ENCODE measurements around the gene CLDN1. TPM values are rescaled to one million over a fixed set of nuclear protein-coding genes. Genes with fewer than 3 reads are reported as not detected.

CLDN1 gene
- total RNA-seq, 1 experiment from 2014 or later = 1.0 TPM

- no peak overlapping the region for H3K4me3 Mint-ChIP-seq
- Histone ChIP-seq H2BK120ac (ENCODE audit: low read depth, low read length, poor library complexity, severe bottlenecking) (no peak overlapping the region), H4K8ac (replicated peaks; ENCODE audit: insufficient read length, low read depth, low read length) (no peak overlapping the region), H2AFZ (ENCODE audit: low read length) (no peak overlapping the region), H3K23me2 (ENCODE audit: insufficient read length, low read depth, low read length, poor library complexity, severe bottlenecking) (no peaks in the 10 kb centered on the region), H3K9ac (ENCODE audit: extremely low read depth, insufficient read length, low read length) (no peak overlapping the region), H2BK15ac (ENCODE audit: low read depth, low read length) (no peak overlapping the region), H2AK5ac (ENCODE audit: insufficient read length, low read length) (no peak overlapping the region), H2BK12ac (ENCODE audit: insufficient read length, low read depth, low read length) (no peak overlapping the region), H3K27ac (ENCODE audit: insufficient read length, low read depth, low read length) (no peak overlapping the region), H3K56ac (ENCODE audit: insufficient read length, low read depth, low read length) (no peak overlapping the region), H4K5ac (ENCODE audit: insufficient read length, low read depth, low read length) (no peak overlapping the region), H3K79me1 (ENCODE audit: insufficient read depth, low read depth, low read length, poor library complexity, severe bottlenecking) (no peaks in the 10 kb centered on the region), H3K79me2 (ENCODE audit: insufficient read depth, low read length) (no peaks in the 10 kb centered on the region), H3K14ac (ENCODE audit: insufficient read depth, low read length) (no peak overlapping the region), H3K9me3 (ENCODE audit: control insufficient read depth, low read depth, low read length) (no peaks in the 10 kb centered on the region), H4K91ac (ENCODE audit: insufficient read length, low read depth, low read length) (no peak overlapping the region), H3K4me2 (ENCODE audit: insufficient read depth, insufficient read length, low read length) (no peak overlapping the region), H2BK5ac (ENCODE audit: insufficient read length, low read length) (no peak overlapping the region), H3T11ph (ENCODE audit: low read length) (no peak overlapping the region), H2BK20ac (ENCODE audit: low read depth, low read length, poor library complexity, severe bottlenecking) (no peak overlapping the region), H3K4me1 (ENCODE audit: insufficient read depth, low read length) (no peaks in the 10 kb centered on the region; the same call in 1 of the 2 replicates), H4K20me1 (ENCODE audit: control insufficient read depth, insufficient read depth, insufficient read length) (no peaks in the 10 kb centered on the region), H3K4ac (ENCODE audit: low read depth, low read length) (no peak overlapping the region), H3K18ac (ENCODE audit: insufficient read length, low read depth, low read length) (no peak overlapping the region), H3K27me3 (ENCODE audit: insufficient read depth, low read length) (no peaks in the 10 kb centered on the region), H3K23ac (ENCODE audit: insufficient read length, low read depth, low read length) (no peak overlapping the region)
- no peaks in the 10 kb centered on the region for H3K36me3 Mint-ChIP-seq (ENCODE audit: insufficient read depth in 1 of 3, low read depth in 3 of 3)
- H3K27me3 Mint-ChIP-seq (ENCODE audit: low read depth) = no peaks in the 10 kb centered on the region
- no peak for DNase-seq
- WGBS (ENCODE audit: extremely low coverage, insufficient read length, low lambda C conversion rate) = no CpG with 5 or more reads among the region's 2 CpGs
- TF ChIP-seq CTCF (conservative IDR thresholded peaks at IDR 0.05) = no peak
- H3K9me3 Mint-ChIP-seq = peaks cover 0 to 2% of the 10 kb centered on the region in 2 experiments; a peak in 1 of 5 replicates
- H3K4me1 Mint-ChIP-seq = peaks cover 14 to 15% of the 10 kb centered on the region in 2 experiments
- no peak overlapping the region for H3K27ac Mint-ChIP-seq
Measured at GRCh38 chr3:190260301-190260700, 61.9 kb downstream of the CLDN1 start.

All from H9 (cell line).